HEK293 (cell line): ENCODE data around the gene SPIRE2.

Experiments used
- BCL11B ChIP-seq: fragments of 450-650 bp; formaldehyde crosslinking; IDR thresholded peaks from 2 replicates; pipeline ENCODE4 v1.5.1; 2016; ENCODE audit warnings: low read depth, missing biosample characterization, missing genetic modification characterization
- EGR2 ChIP-seq: fragments of 450-650 bp; formaldehyde crosslinking; IDR thresholded peaks from 2 replicates; pipeline ENCODE4 v1.5.1; 2016; ENCODE audit warnings: low read depth, missing biosample characterization, missing genetic modification characterization
- FEZF1 ChIP-seq: fragments of 450-650 bp; formaldehyde crosslinking; IDR thresholded peaks from 2 replicates; pipeline ENCODE4 v1.5.1; 2016; ENCODE audit warnings: missing biosample characterization, missing genetic modification characterization
- HIC1 ChIP-seq: fragments of 450-650 bp; formaldehyde crosslinking; IDR thresholded peaks from 2 replicates; pipeline ENCODE4 v1.5.1; 2016; ENCODE audit warnings: missing biosample characterization, missing genetic modification characterization
- HOXA7 ChIP-seq: sonication (generic); formaldehyde crosslinking; IDR thresholded peaks from 2 replicates; pipeline ENCODE4 v1.8.1; 2022; ENCODE audit warnings: missing genetic modification reagents, borderline replicate concordance
- REPIN1 ChIP-seq: fragments of 450-650 bp; formaldehyde crosslinking; IDR thresholded peaks from 2 replicates; pipeline ENCODE4 v1.5.1; 2017; ENCODE audit warnings: missing biosample characterization, missing genetic modification characterization, low read depth
- YY2 ChIP-seq: fragments of 450-650 bp; formaldehyde crosslinking; IDR thresholded peaks from 2 replicates; pipeline ENCODE4 v1.5.1; 2016; ENCODE audit warnings: missing biosample characterization, missing genetic modification characterization
- ZBTB17 ChIP-seq: fragments of 450-650 bp; formaldehyde crosslinking; IDR thresholded peaks from 2 replicates; pipeline ENCODE4 v1.5.1; 2016; ENCODE audit warnings: missing biosample characterization, missing genetic modification characterization
- ZBTB26 ChIP-seq: fragments of 450-650 bp; formaldehyde crosslinking; optimal IDR thresholded peaks from 2 replicates; pipeline ENCODE3; 2016; ENCODE audit warnings: missing biosample characterization, mild to moderate bottlenecking, missing genetic modification characterization
- ZBTB48 ChIP-seq: fragments of 450-650 bp; formaldehyde crosslinking; IDR thresholded peaks from 2 replicates; pipeline ENCODE4 v1.5.1; 2016; ENCODE audit warnings: missing biosample characterization, missing genetic modification characterization
- ZFP37 ChIP-seq: fragments of 450-650 bp; formaldehyde crosslinking; IDR thresholded peaks from 2 replicates; pipeline ENCODE4 v1.5.1; 2016; ENCODE audit warnings: missing biosample characterization, missing genetic modification characterization
- ZNF132 ChIP-seq: fragments of 450-650 bp; formaldehyde crosslinking; IDR thresholded peaks from 2 replicates; pipeline ENCODE4 v1.5.1; 2017; ENCODE audit warnings: missing biosample characterization, missing genetic modification characterization, borderline replicate concordance
- ZNF138 ChIP-seq: fragments of 450-650 bp; formaldehyde crosslinking; IDR thresholded peaks from 2 replicates; pipeline ENCODE4 v1.5.1; 2016; ENCODE audit warnings: missing biosample characterization, missing genetic modification characterization, borderline replicate concordance
- ZNF202 ChIP-seq: fragments of 450-650 bp; formaldehyde crosslinking; IDR thresholded peaks from 2 replicates; pipeline ENCODE4 v1.5.1; 2016; ENCODE audit warnings: missing biosample characterization, missing genetic modification characterization, borderline replicate concordance
- ZNF221 ChIP-seq: fragments of 450-650 bp; formaldehyde crosslinking; IDR thresholded peaks from 2 replicates; pipeline ENCODE4 v1.5.1; 2017; ENCODE audit warnings: missing biosample characterization, missing genetic modification characterization, borderline replicate concordance
- ZNF223 ChIP-seq: fragments of 450-650 bp; formaldehyde crosslinking; IDR thresholded peaks from 2 replicates; pipeline ENCODE4 v1.5.1; 2016; ENCODE audit warnings: missing biosample characterization, missing genetic modification characterization
- ZNF248 ChIP-seq: fragments of 450-650 bp; formaldehyde crosslinking; IDR thresholded peaks from 2 replicates; pipeline ENCODE4 v1.5.1; 2017; ENCODE audit warnings: missing biosample characterization, missing genetic modification characterization
- ZNF324 ChIP-seq: fragments of 450-650 bp; formaldehyde crosslinking; IDR thresholded peaks from 2 replicates; pipeline ENCODE4 v1.5.1; 2016; ENCODE audit warnings: missing biosample characterization, missing genetic modification characterization
- ZNF341 ChIP-seq: fragments of 450-650 bp; formaldehyde crosslinking; IDR thresholded peaks from 2 replicates; pipeline ENCODE4; 2016; ENCODE audit warnings: low read depth, missing biosample characterization, missing genetic modification characterization
- ZNF391 ChIP-seq: fragments of 450-650 bp; formaldehyde crosslinking; IDR thresholded peaks from 2 replicates; pipeline ENCODE4 v1.5.1; 2016; ENCODE audit warnings: low read depth, missing biosample characterization, missing genetic modification characterization, borderline replicate concordance
- ZNF398 ChIP-seq: fragments of 450-650 bp; formaldehyde crosslinking; IDR thresholded peaks from 2 replicates; pipeline ENCODE4 v1.5.1; 2017; ENCODE audit warnings: missing biosample characterization, missing genetic modification characterization
- ZNF510 ChIP-seq: fragments of 450-650 bp; formaldehyde crosslinking; IDR thresholded peaks from 2 replicates; pipeline ENCODE4 v1.5.1; 2018; ENCODE audit warnings: mild to moderate bottlenecking, missing genetic modification characterization, missing biosample characterization; ENCODE audit not compliant: insufficient replicate concordance
- ZNF549 ChIP-seq: fragments of 450-650 bp; IDR thresholded peaks from 2 replicates; pipeline ENCODE4 v1.5.1; 2018; ENCODE audit warnings: missing biosample characterization, missing genetic modification characterization, mild to moderate bottlenecking, inconsistent platforms, moderate library complexity
- ZNF561 ChIP-seq: fragments of 450-650 bp; IDR thresholded peaks from 2 replicates; pipeline ENCODE4 v1.5.1; 2018; ENCODE audit warnings: missing biosample characterization, missing genetic modification characterization, borderline replicate concordance
- ZNF600 ChIP-seq: fragments of 450-650 bp; formaldehyde crosslinking; IDR thresholded peaks from 2 replicates; pipeline ENCODE4 v1.5.1; 2016; ENCODE audit warnings: missing biosample characterization, missing genetic modification characterization
- ZNF610 ChIP-seq: fragments of 450-650 bp; formaldehyde crosslinking; IDR thresholded peaks from 2 replicates; pipeline ENCODE4 v1.5.1; 2016; ENCODE audit warnings: missing biosample characterization, missing genetic modification characterization, borderline replicate concordance
- ZNF623 ChIP-seq: fragments of 450-650 bp; formaldehyde crosslinking; IDR thresholded peaks from 2 replicates; pipeline ENCODE4 v1.5.1; 2016; ENCODE audit warnings: missing biosample characterization, missing genetic modification characterization
- ZNF639 ChIP-seq: fragments of 450-650 bp; formaldehyde crosslinking; IDR thresholded peaks from 2 replicates; pipeline ENCODE4 v1.5.1; 2016; ENCODE audit warnings: missing biosample characterization, missing genetic modification characterization
- ZNF791 ChIP-seq: fragments of 450-650 bp; formaldehyde crosslinking; IDR thresholded peaks from 2 replicates; pipeline ENCODE4 v1.5.1; 2016; ENCODE audit warnings: missing biosample characterization, missing genetic modification characterization
- ZNF792 ChIP-seq: fragments of 450-650 bp; formaldehyde crosslinking; IDR thresholded peaks from 2 replicates; pipeline ENCODE4 v1.5.1; 2016; ENCODE audit warnings: missing biosample characterization, missing genetic modification characterization
- ZNF830 ChIP-seq: fragments of 450-650 bp; IDR thresholded peaks from 2 replicates; pipeline ENCODE4 v1.5.0; 2018; ENCODE audit warnings: missing biosample characterization, missing genetic modification characterization, low read depth, mild to moderate bottlenecking, moderate library complexity
- ZSCAN30 ChIP-seq: fragments of 450-650 bp; IDR thresholded peaks from 2 replicates; pipeline ENCODE4 v1.5.1; 2018; ENCODE audit warnings: missing biosample characterization, mild to moderate bottlenecking, missing genetic modification characterization, moderate library complexity
- TF ChIP-seq, protein P1 (sequence below): fragments of 450-650 bp; formaldehyde crosslinking; IDR thresholded peaks from 2 replicates; pipeline ENCODE4 v1.5.1; 2016; ENCODE audit warnings: missing biosample characterization, missing genetic modification characterization

Gene SPIRE2

GRCh38 chr16:89828870-89829629 lies 775 bp downstream of the SPIRE2 start (continued):
- no peak for TF ChIP-seq ZNF138 (tag by site-specific recombination)
- no peak for TF ChIP-seq ZNF639 (tag by site-specific recombination)
- TF ChIP-seq ZSCAN30 (tag by site-specific recombination) = no peak
- peak; percentile 100 for TF ChIP-seq ZNF398
- no peak for TF ChIP-seq FEZF1 (tag by site-specific recombination)
- no peak for TF ChIP-seq ZNF341 (tag by site-specific recombination)
- no peak for TF ChIP-seq HOXA7 (CRISPR knock-in tag)
- no peak for TF ChIP-seq ZNF830
- peak; percentile 60; the same call in 1 of the 2 replicates for TF ChIP-seq ZNF561 (tag by site-specific recombination)
- TF ChIP-seq ZFP37 = no peak
- TF ChIP-seq ZNF324 (tag by site-specific recombination) = no peak
- TF ChIP-seq ZNF792 = no peak
- peak; percentile 84 for TF ChIP-seq ZNF600 (tag by site-specific recombination)
- peak; percentile 25 for TF ChIP-seq ZBTB26
- no peak for TF ChIP-seq ZNF248 (tag by site-specific recombination)
- no peak for TF ChIP-seq ZBTB17 (tag by site-specific recombination)
- no peak for TF ChIP-seq ZNF510 (tag by site-specific recombination)
- TF ChIP-seq ZNF549 = no peak
- no peak for TF ChIP-seq ZNF791
- TF ChIP-seq ZNF623 (tag by site-specific recombination) = no peak
- TF ChIP-seq ZNF391 (tag by site-specific recombination) = no peak
- TF ChIP-seq HIC1 (tag by site-specific recombination) = no peak
- TF ChIP-seq EGR2 (tag by site-specific recombination) = no peak
- no peak for TF ChIP-seq YY2 (tag by site-specific recombination)
- TF ChIP-seq REPIN1 = no peak
- TF ChIP-seq ZNF610 = no peak
- 0 out of 2 replicates have a peak, but pooled peaks have one; percentile 45 for TF ChIP-seq ZBTB48 (tag by site-specific recombination)
- no peak for TF ChIP-seq ZNF202 (tag by site-specific recombination)
- TF ChIP-seq BCL11B (tag by site-specific recombination) = no peak
- TF ChIP-seq, protein P1, sequence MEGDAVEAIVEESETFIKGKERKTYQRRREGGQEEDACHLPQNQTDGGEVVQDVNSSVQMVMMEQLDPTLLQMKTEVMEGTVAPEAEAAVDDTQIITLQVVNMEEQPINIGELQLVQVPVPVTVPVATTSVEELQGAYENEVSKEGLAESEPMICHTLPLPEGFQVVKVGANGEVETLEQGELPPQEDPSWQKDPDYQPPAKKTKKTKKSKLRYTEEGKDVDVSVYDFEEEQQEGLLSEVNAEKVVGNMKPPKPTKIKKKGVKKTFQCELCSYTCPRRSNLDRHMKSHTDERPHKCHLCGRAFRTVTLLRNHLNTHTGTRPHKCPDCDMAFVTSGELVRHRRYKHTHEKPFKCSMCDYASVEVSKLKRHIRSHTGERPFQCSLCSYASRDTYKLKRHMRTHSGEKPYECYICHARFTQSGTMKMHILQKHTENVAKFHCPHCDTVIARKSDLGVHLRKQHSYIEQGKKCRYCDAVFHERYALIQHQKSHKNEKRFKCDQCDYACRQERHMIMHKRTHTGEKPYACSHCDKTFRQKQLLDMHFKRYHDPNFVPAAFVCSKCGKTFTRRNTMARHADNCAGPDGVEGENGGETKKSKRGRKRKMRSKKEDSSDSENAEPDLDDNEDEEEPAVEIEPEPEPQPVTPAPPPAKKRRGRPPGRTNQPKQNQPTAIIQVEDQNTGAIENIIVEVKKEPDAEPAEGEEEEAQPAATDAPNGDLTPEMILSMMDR (tag by site-specific recombination) = no peak
- no peak for TF ChIP-seq ZNF221 (tag by site-specific recombination)
- TF ChIP-seq ZNF223 (tag by site-specific recombination) = no peak
- no peak for TF ChIP-seq ZNF132
